MM.1S (cell line): ENCODE results near the gene GRAMD2A.

ENCODE experiments used
- EZH2 ChIP-seq: fragments of 300-600 bp; sonication (generic); optimal IDR thresholded peaks from 2 replicates; pipeline ENCODE3; 2017; ENCODE audit warnings: low read depth, mild to moderate bottlenecking, antibody characterized with exemption, low read length, mixed read lengths
- TF ChIP-seq, protein P1 (sequence below): fragments of 300-600 bp; sonication (generic); IDR thresholded peaks from 2 replicates; pipeline ENCODE4 v1.5.1; 2016; ENCODE audit warnings: antibody characterized with exemption, low read length, mixed read lengths

DNA sequence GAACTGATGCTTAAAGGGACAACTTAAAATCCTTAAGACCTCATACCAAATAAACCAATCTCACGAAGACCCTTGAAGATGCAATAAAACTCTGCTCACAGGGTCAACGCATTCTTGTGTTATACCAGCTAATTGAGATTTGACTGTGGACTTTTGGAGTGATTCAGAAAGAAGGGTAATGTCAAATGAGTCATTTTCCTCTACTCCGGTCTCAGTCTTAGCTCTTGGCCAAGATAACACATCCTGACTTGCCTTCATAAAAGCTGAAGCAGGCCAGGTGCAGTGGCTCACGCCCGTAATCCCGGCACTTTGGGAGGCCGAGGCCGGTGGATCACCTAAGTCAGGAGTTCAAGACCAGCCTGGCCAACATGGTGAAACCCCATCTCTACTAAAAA, 29.6 kb upstream of the GRAMD2A start:
- TF ChIP-seq, protein P1, sequence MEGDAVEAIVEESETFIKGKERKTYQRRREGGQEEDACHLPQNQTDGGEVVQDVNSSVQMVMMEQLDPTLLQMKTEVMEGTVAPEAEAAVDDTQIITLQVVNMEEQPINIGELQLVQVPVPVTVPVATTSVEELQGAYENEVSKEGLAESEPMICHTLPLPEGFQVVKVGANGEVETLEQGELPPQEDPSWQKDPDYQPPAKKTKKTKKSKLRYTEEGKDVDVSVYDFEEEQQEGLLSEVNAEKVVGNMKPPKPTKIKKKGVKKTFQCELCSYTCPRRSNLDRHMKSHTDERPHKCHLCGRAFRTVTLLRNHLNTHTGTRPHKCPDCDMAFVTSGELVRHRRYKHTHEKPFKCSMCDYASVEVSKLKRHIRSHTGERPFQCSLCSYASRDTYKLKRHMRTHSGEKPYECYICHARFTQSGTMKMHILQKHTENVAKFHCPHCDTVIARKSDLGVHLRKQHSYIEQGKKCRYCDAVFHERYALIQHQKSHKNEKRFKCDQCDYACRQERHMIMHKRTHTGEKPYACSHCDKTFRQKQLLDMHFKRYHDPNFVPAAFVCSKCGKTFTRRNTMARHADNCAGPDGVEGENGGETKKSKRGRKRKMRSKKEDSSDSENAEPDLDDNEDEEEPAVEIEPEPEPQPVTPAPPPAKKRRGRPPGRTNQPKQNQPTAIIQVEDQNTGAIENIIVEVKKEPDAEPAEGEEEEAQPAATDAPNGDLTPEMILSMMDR: no peak
- no peak for TF ChIP-seq EZH2
